PC-9 (cell line): Measurements from ENCODE around the gene TELO2. TPM values are rescaled to one million over a fixed set of nuclear protein-coding genes. Genes with fewer than 3 reads are reported as not detected.

Experiments
- BruUV-seq: library from RNA; stranded (reverse); fragments of 400-500 nt; replicated peaks from 2 replicates; lab custom pipeline; 2021; lab: Mats Ljungman, UMichigan
- CTCF ChIA-PET: fragments of 300-600 bp; sonication (Branson Sonifier 250); formaldehyde crosslinking; loops from one replicate; lab custom pipeline; 2022; ENCODE audit warnings: antibody characterized with exemption; lab: Charles Lee
- POLR2A ChIA-PET: fragments of 300-600 bp; sonication (Branson Sonifier 250); formaldehyde crosslinking; loops from one replicate; lab custom pipeline; 2022; ENCODE audit warnings: antibody characterized with exemption; ENCODE audit not compliant: unreplicated experiment; lab: Charles Lee
- DNase-seq, 2 experiments: peaks; one replicate each; pipeline versions ENCODE4 v3.0.0 to v3.0.0-alpha.2; 2015 to 2022; ENCODE audit warnings: mixed read lengths in 1 of 2
- H2AFZ ChIP-seq: fragments of 200-600 bp; sonication (generic); 2 replicates; pipeline ENCODE4 v1.8.1; 2017; ENCODE audit warnings: antibody characterized with exemption
- H3F3A ChIP-seq: fragments of 200-600 bp; sonication (generic); 2 replicates; pipeline ENCODE4 v1.8.1; 2017; ENCODE audit warnings: antibody characterized with exemption, mild to moderate bottlenecking, low read depth; ENCODE audit not compliant: insufficient read depth
- H3K27ac ChIP-seq: fragments of 200-600 bp; sonication (generic); 2 replicates; pipeline ENCODE4 v1.6.1; 2016; ENCODE audit warnings: mixed run types
- H3K27me3 ChIP-seq: fragments of 200-600 bp; sonication (generic); 2 replicates; pipeline ENCODE4 v1.6.1; 2016; ENCODE audit warnings: low read depth, mixed run types; ENCODE audit not compliant: insufficient read depth
- H3K36me3 ChIP-seq: fragments of 200-600 bp; sonication (generic); 2 replicates; pipeline ENCODE4 v1.6.1; 2016; ENCODE audit warnings: low read depth, mixed run types
- H3K4me1 ChIP-seq: fragments of 200-600 bp; sonication (generic); replicated peaks from 2 replicates; pipeline ENCODE4 v1.6.1; 2016; ENCODE audit warnings: mixed run types; ENCODE audit not compliant: insufficient read depth
- H3K4me2 ChIP-seq: fragments of 200-600 bp; sonication (generic); 2 replicates; pipeline ENCODE4 v1.6.1; 2017; ENCODE audit warnings: mixed run types
- H3K4me3 ChIP-seq: fragments of 200-600 bp; sonication (generic); 2 replicates; pipeline ENCODE4 v1.6.1; 2016; ENCODE audit warnings: mixed run types
- H3K79me2 ChIP-seq: fragments of 200-600 bp; sonication (generic); 2 replicates; pipeline ENCODE4 v1.6.1; 2017; ENCODE audit warnings: low read depth, mixed run types
- H3K9me2 ChIP-seq: fragments of 200-600 bp; sonication (generic); 2 replicates; pipeline ENCODE4 v1.8.1; 2017; ENCODE audit warnings: mild to moderate bottlenecking; ENCODE audit not compliant: insufficient read depth
- H3K9me3 ChIP-seq: fragments of 200-600 bp; sonication (generic); 2 replicates; pipeline ENCODE4 v1.8.1; 2016; ENCODE audit warnings: low read depth; ENCODE audit not compliant: insufficient read depth
- H4K20me1 ChIP-seq: fragments of 200-600 bp; sonication (generic); 2 replicates; pipeline ENCODE4 v1.8.1; 2017; ENCODE audit not compliant: insufficient read depth
- CTCF ChIP-seq: fragments of 200-600 bp; sonication (generic); conservative IDR thresholded peaks from 2 replicates; pipeline ENCODE4 v1.6.1; 2017; ENCODE audit warnings: mixed run types, antibody characterized with exemption, mild to moderate bottlenecking, moderate library complexity
- EZH2 ChIP-seq: fragments of 200-600 bp; sonication (generic); IDR thresholded peaks from 2 replicates; pipeline ENCODE4 v1.8.0; 2017; ENCODE audit warnings: antibody characterized with exemption, low read depth
- intact Hi-C: fragments of 100-400 bp; cut with micrococcal nuclease; formaldehyde crosslinking; loops from one replicate; pipeline ENCODE4 v1.10.0; 2022; ENCODE audit not compliant: unreplicated experiment
- total RNA-seq: library from RNA; stranded (reverse); gene quantifications from 2 replicates; pipeline ENCODE4 v1.2.3, GENCODE V29; 2021

The TELO2 gene
- total RNA-seq, 1 experiment from 2014 or later = 56.0 TPM

- H3K4me3 ChIP-seq = no peak overlapping the region
- no peak overlapping the region for H2AFZ ChIP-seq
- H3K4me2 ChIP-seq = no peak overlapping the region
- CTCF ChIA-PET = no interaction called here
- no peaks in the 10 kb centered on the region for H3K36me3 ChIP-seq
- H3F3A ChIP-seq = no peaks in the 10 kb centered on the region
- no peaks in the 10 kb centered on the region for H3K9me2 ChIP-seq
- no peaks in the 10 kb centered on the region for H3K79me2 ChIP-seq
- intact Hi-C loops = no loop called here
- H3K4me1 ChIP-seq = no peaks in the 10 kb centered on the region
- TF ChIP-seq CTCF (no peak), EZH2 (no peak)
- H3K27ac ChIP-seq = no peak overlapping the region
- no peaks in the 10 kb centered on the region; the same call in 1 of the 2 replicates for H4K20me1 ChIP-seq
- H3K27me3 ChIP-seq = no peaks in the 10 kb centered on the region
- H3K9me3 ChIP-seq = no peaks in the 10 kb centered on the region
- no peak for DNase-seq
- POLR2A ChIA-PET = no interaction called here
- BruUV-seq = no TSS peak
Measured at GRCh38 chr16:1528921-1529537, 35.9 kb downstream of the TELO2 start.

GRCh38 chr16:1530349-1530882, 37.3 kb downstream of the TELO2 start:
- intact Hi-C loops = no loop called here
- no peak overlapping the region for H3K4me2 ChIP-seq
- H3K4me3 ChIP-seq = no peak overlapping the region
- no peaks in the 10 kb centered on the region for H3K9me2 ChIP-seq
- H3K36me3 ChIP-seq = no peaks in the 10 kb centered on the region
- no peaks in the 10 kb centered on the region for H3K79me2 ChIP-seq
- H3K27ac ChIP-seq = no peak overlapping the region
- H2AFZ ChIP-seq = no peak overlapping the region
- H3K4me1 ChIP-seq = no peaks in the 10 kb centered on the region
- no peaks in the 10 kb centered on the region for H3K27me3 ChIP-seq
- POLR2A ChIA-PET = no interaction called here
- no peaks in the 10 kb centered on the region for H3K9me3 ChIP-seq
- no peaks in the 10 kb centered on the region for H3F3A ChIP-seq
- no peaks in the 10 kb centered on the region; the same call in 1 of the 2 replicates for H4K20me1 ChIP-seq
- no peak for DNase-seq
- CTCF ChIA-PET = no interaction called here
- TF ChIP-seq CTCF (no peak), EZH2 (no peak)
- BruUV-seq = no TSS peak

DNA sequence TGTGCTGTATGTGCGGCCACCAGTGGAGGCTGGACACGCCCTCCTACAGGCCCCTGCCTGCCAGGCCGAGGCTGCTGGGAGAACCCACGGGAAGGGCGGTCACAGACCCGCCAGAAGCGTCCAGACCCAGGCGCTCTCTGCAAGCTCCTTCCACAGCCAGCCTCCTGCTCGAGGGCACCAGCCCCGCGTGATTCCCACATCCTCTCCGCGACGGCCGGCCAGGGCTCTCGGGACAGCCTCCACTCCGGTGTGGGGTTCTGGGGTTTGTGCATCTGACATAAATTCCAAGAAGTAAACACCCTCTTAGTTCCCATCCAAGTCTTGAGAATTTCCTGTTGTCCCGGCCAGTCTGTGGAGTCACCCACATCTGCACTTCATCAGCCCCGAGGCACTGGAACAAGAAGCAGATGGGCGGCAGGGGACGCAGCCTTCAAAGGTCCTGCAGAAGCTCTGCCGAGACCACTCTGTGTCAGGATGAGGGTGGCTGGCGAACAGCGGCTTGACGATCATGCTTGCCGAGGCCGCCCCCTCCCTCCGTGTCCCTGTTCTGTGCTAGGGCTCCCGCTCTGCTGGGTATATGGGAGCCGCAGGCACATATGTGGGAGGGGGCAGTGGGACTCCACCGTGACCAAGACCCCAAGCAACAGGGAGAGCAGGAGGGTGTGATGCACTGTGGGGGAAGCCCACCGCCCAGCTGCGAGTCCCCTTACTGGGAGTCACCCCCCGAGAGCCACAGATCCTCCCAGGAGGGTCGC, 37.9 kb downstream of the TELO2 start:
- Histone ChIP-seq H4K20me1 (no peaks in the 10 kb centered on the region; the same call in 1 of the 2 replicates), H3K4me1 (no peaks in the 10 kb centered on the region), H3F3A (no peaks in the 10 kb centered on the region), H3K4me3 (no peak overlapping the region), H3K9me3 (no peaks in the 10 kb centered on the region), H3K4me2 (no peak overlapping the region), H2AFZ (no peak overlapping the region), H3K79me2 (no peaks in the 10 kb centered on the region), H3K9me2 (no peaks in the 10 kb centered on the region), H3K27ac (no peak overlapping the region), H3K36me3 (no peaks in the 10 kb centered on the region), H3K27me3 (no peaks in the 10 kb centered on the region)
- DNase-seq = no peak
- no peak for TF ChIP-seq CTCF
- TF ChIP-seq EZH2 = no peak
- POLR2A ChIA-PET = no interaction called here
- BruUV-seq = no TSS peak
- CTCF ChIA-PET = no interaction called here
- intact Hi-C loops = no loop called here
